Vagina (tissue), 2 donors: Measurements from ENCODE around the gene CDK15.

Source experiments
- CTCF ChIP-seq, 3 experiments: fragments of 450-650 bp in 2 of 3; fragments of 200-600 bp in 1 of 3; sonication (generic) in 1 of 3; IDR thresholded peaks; one replicate each; pipeline ENCODE4 v1.5.1; 2017 to 2019; ENCODE audit warnings: antibody characterized with exemption in 3 of 3, mild to moderate bottlenecking in 2 of 3, moderate library complexity in 2 of 3
- POLR2AphosphoS5 ChIP-seq, 2 donors: sonication (generic); formaldehyde crosslinking; IDR thresholded peaks; one replicate each; pipeline ENCODE4 v1.9.0; 2017; ENCODE audit warnings: antibody characterized with exemption in 2 of 2, mild to moderate bottlenecking in 2 of 2, low read depth in 1 of 2; ENCODE audit not compliant: insufficient read depth in 1 of 2

DNA sequence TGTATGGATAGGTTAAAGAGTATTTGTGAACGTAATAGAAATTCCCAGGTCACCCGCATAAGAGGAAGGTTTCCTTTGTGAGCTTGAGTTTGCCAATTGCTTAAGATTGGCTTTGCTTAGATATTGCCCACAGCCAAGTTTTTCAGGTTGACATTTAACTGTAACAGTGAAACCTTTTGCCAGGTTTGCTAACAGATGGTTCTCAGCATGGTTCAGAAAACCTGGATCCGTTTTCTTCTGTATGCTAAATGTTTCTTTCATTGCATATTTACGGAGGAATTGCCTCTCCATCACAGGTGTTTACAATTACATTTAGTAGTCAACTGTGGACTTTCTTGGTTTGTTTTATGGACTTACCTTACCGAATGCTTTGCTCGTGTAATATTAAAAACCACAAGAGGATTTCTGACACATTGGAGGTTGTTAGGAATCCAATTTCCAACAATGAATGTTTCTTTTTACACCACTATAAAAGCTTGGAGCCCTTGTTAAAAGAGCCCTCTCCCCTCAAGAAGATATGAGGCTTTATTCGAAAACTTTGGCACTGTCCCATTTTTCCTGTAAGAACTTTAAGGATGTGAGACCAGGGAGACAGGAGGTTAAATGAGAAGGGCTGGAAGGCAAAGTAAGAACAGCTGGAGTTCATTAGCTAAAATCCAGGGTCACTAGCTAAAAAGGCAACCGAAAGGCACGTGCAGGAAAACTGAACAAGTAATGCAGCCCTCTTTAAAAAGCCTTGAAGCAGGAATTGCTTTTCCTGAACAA lies 7.8 kb downstream of the CDK15 start:
- TF ChIP-seq CTCF (IDR thresholded peaks at IDR 0.05): no peak
- TF ChIP-seq POLR2AphosphoS5 (IDR thresholded peaks at IDR 0.05; ENCODE audit: insufficient read depth in 1 of 2, low read depth in 1 of 2): no peak
